ENCODE data around the gene KCTD14. TPM values are rescaled to one million over a fixed set of nuclear protein-coding genes. Genes with fewer than 3 reads are reported as not detected.

The KCTD14 gene
- total and polyA plus RNA-seq, 9 donors = 0.24 to 5.2 (median 1.5) TPM

DNA sequence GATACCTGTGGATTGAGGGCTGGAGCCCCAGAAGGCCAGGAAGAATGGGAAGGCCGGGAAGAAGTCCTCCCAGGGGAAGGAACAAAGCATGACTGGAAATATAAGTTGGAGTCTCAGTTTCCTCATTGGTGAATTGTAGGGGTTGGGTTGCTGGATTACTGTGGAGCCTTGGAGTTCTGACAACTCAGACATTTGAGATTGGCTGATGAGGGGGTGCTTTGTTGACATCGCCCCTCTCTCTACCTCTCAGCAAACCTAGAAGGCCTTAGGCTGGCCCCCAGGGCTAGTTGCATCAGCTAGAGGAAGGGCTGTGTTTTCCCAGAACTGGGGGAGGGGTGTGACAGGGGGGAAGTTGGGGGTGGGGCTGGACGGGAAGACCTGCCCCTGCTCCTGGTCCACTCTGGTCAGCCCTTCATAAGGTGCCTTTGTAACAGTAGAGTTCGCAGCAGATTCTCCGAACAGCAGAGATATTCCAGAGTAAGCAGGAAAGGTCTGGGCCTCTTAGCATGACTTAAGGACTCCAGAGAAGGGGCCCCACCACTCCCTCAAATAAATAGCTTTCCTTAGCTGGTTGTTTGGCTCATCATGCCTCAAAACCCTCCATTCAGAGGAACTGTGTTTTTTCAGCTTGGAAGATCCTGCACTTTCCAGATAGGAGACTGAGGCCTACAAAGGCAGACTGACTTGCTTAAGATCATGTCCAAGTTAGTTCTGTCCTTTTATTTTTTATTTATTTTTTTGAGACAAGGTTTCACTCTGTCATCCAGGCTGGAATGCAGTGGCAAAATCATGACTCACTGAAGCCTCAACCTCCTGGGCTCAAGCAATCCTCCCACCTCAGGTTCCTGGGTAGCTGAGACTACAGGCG, 28.1 kb upstream of the KCTD14 start:
- Histone ChIP-seq H3K4me3 (no peak overlapping the region), H3K4me1 (ENCODE audit: insufficient read depth) (no peaks in the 10 kb centered on the region), H3K27ac (no peak overlapping the region), H3K36me3 (no peaks in the 10 kb centered on the region), H3K9me3 (no peaks in the 10 kb centered on the region), H3K27me3 (no peaks in the 10 kb centered on the region)
- intact Hi-C loops (cut with DNase I) = no loop called here
- TF ChIP-seq EP300 (IDR thresholded peaks at IDR 0.05) = no peak
- no peak for TF ChIP-seq POLR2A (IDR thresholded peaks at IDR 0.05)
- TF ChIP-seq, protein P1, sequence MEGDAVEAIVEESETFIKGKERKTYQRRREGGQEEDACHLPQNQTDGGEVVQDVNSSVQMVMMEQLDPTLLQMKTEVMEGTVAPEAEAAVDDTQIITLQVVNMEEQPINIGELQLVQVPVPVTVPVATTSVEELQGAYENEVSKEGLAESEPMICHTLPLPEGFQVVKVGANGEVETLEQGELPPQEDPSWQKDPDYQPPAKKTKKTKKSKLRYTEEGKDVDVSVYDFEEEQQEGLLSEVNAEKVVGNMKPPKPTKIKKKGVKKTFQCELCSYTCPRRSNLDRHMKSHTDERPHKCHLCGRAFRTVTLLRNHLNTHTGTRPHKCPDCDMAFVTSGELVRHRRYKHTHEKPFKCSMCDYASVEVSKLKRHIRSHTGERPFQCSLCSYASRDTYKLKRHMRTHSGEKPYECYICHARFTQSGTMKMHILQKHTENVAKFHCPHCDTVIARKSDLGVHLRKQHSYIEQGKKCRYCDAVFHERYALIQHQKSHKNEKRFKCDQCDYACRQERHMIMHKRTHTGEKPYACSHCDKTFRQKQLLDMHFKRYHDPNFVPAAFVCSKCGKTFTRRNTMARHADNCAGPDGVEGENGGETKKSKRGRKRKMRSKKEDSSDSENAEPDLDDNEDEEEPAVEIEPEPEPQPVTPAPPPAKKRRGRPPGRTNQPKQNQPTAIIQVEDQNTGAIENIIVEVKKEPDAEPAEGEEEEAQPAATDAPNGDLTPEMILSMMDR (IDR thresholded peaks at IDR 0.05) = no peak
- 84 to 86% (median 85%) methylated on average over 6 of the region's 6 CpGs for WGBS, 3 donors
- no peak for DNase-seq

DNA sequence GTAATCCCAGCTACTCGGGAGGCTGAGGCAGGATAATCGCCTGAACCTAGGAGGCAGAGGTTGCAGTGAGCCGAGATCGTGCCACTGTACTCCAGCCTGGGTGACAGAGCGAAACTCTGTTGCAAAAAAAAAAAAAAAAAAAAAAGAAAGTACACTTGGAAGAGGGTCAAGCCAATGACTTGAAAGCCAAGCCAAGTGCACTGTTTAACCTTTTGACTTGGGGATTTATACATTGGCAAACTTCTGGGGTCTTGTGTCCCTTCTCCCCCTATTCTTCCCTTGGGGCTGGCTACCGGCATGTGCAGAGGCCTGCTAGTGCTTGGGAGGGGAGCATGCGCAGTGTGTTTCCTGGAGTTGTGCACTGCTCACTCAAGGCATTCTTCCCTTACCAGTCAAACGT, 26.3 kb upstream of the KCTD14 start:
- TF ChIP-seq POLR2A (IDR thresholded peaks at IDR 0.05) (no peak), EP300 (IDR thresholded peaks at IDR 0.05) (no peak)
- TF ChIP-seq, protein P1 (IDR thresholded peaks at IDR 0.05) = no peak
- H3K27ac ChIP-seq = no peak overlapping the region
- DNase-seq = no peak
- no peaks in the 10 kb centered on the region for H3K27me3 ChIP-seq
- H3K36me3 ChIP-seq = no peaks in the 10 kb centered on the region
- H3K9me3 ChIP-seq = no peaks in the 10 kb centered on the region
- H3K4me1 ChIP-seq (ENCODE audit: insufficient read depth) = no peaks in the 10 kb centered on the region
- no peak overlapping the region for H3K4me3 ChIP-seq
- intact Hi-C loops (cut with DNase I) = no loop called here
- WGBS, 3 donors = 80 to 86% (median 84%) methylated on average over 8 of the region's 8 CpGs

GRCh38 chr11:78048561-78048960, 25.5 kb upstream of the KCTD14 start:
- no peaks in the 10 kb centered on the region for H3K9me3 ChIP-seq
- no peak for DNase-seq
- H3K4me1 ChIP-seq (ENCODE audit: insufficient read depth) = no peaks in the 10 kb centered on the region
- TF ChIP-seq POLR2A (IDR thresholded peaks at IDR 0.05) (no peak), EP300 (IDR thresholded peaks at IDR 0.05) (no peak)
- TF ChIP-seq, protein P1 (IDR thresholded peaks at IDR 0.05) = no peak
- H3K27me3 ChIP-seq = no peaks in the 10 kb centered on the region
- no peak overlapping the region for H3K4me3 ChIP-seq
- no peak overlapping the region for H3K27ac ChIP-seq
- no peaks in the 10 kb centered on the region for H3K36me3 ChIP-seq
- intact Hi-C loops (cut with DNase I) = no loop called here
- WGBS, 3 donors = 88 to 90% (median 89%) methylated on average over 3 of the region's 3 CpGs

DNA sequence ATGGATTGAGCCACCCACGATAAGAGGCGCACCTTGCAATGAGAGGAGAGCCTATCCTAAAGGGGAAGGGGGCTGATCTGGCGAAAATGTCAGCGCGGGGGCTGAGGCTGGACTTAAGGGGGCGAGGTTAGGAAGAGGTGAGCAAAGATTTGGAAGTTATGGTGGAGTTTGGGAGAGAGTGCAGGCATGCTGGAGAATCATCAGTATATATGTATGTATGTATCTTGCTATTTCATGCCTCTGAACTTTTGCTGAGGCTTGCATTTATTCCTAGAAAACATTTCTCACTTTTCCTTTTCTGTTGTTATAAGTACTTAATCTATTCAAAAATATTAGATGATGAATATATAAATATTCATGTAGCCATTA, 23.4 kb upstream of the KCTD14 start:
- Histone ChIP-seq H3K27me3 (no peaks in the 10 kb centered on the region), H3K27ac (no peak overlapping the region), H3K9me3 (no peaks in the 10 kb centered on the region), H3K4me3 (no peak overlapping the region), H3K36me3 (no peaks in the 10 kb centered on the region), H3K4me1 (ENCODE audit: insufficient read depth) (no peaks in the 10 kb centered on the region)
- WGBS, 3 donors = 12 to 21% (median 14%) methylated on average over 6 of the region's 6 CpGs
- DNase-seq = no peak
- TF ChIP-seq POLR2A (IDR thresholded peaks at IDR 0.05) (no peak), EP300 (IDR thresholded peaks at IDR 0.05) (no peak)
- TF ChIP-seq, protein P1 (IDR thresholded peaks at IDR 0.05) = no peak
- intact Hi-C loops (cut with DNase I) = no loop called here

All from ovary (tissue), 9 donors.